Stimulated activated CD4-positive, alpha-beta T cell treated with anti-CD3 and anti-CD28 coated beads, Interleukin-1b, Interleukin-23, amount 100 ng/mL, for 4 hours (primary cell): ENCODE data around the gene MACROD2.
"Not testable (repeated sequence)": the region's sequence is repeated elsewhere in the genome, so short reads cannot be mapped to it uniquely, and the experiment has no call there.

Source experiments
- DNase-seq, 2 donors: peaks; one replicate each; pipeline ENCODE4 v3.0.0-alpha.2; 2020; ENCODE audit warnings: low read depth in 2 of 2

Gene MACROD2

DNA sequence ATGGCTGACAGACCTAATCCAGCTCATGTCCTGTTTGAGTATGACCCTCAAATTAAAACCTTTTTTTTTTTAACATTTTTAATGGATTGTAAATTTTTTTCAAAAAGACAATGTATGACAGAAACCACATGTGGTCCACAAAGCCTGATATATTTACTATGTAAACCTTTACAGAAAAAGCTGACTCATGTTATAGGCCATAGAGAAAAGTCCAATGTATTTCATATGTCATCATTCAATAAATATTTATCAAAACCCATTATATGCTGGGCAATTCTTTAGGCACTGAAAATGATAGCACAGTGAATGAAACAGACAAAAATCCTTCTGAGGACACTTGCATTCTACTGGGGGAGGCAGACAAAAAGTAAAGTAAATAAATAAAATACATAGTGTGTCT lies 1168.3 kb downstream of the MACROD2 start:
- DNase-seq = no peak

DNA sequence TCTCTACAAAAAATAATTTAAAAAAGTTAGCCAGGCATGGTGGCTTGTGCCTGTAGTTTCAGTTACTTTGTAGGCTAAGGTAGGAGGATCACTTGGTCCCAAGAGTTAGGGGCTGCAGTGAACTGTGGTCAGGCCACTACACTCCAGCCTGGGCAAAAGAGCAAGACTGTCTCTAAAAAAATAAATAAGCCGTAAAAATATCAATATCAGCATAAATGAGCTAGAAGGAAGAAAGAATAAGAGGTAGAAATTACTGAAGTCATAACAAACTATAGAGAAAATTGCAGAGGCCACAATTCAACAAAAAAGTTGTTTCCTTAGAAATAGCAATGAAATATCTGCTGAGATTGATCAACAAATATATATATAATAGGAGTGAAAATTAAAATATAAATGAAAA lies 1169.4 kb downstream of the MACROD2 start:
- DNase-seq = no peak

DNA sequence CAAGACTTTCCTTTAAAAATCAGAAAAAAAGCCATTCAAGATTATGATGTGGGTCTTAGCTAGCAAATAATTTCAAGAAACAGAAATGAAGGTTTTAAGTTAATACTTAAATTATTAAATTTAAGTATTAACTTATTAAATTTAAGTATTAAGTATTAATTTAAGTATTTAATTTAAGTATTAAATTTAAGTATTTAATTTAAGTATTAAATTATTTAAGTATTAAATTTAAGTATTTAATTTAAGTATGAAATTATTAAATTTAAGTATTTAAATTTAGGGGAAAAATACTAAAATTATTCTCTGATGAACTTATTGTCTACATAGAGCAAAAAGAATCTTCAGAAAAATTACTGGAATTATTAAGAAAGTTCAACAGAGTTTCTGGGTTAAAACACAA lies 1171.4 kb downstream of the MACROD2 start:
- DNase-seq = no peak

DNA sequence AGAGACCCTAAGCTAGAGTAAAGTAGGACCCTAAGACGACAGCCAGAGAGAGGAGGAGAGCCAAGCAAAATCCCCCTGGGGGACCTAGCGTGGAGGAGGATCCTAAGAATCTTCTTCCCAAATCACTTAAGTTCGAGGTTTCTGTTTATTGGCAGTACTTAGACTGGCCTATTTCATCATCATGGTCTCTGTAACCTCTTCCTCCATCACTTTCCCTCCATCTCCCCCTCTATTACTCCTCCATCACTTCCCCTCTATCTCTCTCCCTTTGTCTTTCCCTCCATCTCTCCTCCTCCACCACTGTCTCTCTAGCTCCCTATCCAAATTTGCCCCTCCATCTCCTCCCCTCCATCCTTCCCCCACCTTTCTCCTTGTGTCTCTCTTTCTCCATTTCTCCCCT lies 1175.7 kb downstream of the MACROD2 start:
- DNase-seq = no peak

DNA sequence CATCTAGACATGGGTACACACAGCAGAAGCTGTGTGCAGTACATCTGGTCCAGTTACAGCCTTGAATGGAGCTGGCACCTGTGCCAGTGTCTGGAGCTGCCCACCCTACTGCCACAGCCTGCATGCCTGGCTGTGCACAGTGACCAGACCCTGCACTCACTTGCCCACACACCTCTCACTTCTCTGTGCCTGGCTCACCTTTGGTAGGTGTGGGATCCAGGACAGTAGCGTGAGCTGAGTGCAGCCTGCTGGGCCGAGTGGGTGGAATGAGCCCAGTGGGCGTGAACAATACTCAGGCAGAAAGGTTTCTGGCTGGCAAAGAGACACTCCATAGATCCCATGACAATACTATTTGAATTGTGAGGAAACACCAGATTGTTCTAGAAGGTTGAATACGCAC lies 1181.6 kb downstream of the MACROD2 start:
- no peak for DNase-seq

DNA sequence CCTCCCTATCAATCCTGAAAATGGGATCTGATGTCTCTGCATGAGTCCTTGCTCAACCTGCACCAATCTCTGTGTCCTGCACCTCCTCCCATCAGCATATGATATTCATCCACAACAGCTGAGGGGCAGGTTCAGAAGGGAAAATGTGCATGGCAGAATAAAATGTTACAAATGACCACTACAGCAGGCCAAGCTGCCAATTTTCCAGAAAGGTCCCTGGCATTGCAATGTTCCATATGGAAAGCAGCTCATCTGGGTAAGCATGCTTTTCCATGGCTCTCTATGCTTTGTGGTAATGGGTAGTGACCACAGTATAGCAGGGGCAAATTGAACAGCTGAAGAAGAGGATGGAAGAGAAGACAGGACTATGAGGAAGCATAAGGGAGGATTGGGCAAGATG lies 1183.3 kb downstream of the MACROD2 start:
- no peak for DNase-seq

DNA sequence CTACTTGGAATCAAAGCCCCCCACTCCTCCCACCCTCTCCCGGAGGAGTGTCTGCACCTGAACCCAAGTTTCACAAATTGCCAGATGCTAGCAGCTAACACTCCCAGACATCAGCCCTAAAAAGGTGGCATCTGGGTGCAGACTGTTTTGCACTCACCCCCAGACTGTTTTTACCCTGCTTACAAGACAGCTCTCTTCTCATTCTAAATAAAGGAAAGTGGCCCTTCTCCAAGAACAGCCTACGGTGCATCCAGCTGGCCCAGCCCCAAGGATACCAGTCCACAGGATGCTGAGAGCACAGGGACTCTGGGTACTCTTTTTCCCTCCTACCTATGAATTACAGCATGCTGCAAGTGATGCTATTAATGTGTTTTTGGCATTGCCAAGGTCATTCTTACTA lies 1184.1 kb downstream of the MACROD2 start:
- DNase-seq = no peak

DNA sequence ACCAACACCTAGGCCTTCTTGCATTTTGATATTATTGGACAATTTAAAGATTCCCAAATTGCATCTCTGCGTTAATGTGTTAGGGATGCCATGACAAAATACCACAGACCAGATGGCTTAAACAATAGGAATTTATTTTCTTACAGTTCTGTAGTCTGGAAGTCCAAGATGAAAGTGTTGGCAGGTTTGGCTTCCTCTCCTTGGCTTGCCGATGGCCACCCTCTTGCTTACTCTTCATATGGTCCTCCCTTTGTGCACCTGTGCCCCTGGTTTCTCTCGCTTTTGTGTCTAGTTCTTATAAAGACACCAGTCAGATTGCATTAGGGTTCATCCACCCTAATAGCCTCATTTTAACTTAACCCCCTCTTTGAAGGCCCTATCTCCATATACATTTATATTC lies 1184.5 kb downstream of the MACROD2 start:
- no peak for DNase-seq

DNA sequence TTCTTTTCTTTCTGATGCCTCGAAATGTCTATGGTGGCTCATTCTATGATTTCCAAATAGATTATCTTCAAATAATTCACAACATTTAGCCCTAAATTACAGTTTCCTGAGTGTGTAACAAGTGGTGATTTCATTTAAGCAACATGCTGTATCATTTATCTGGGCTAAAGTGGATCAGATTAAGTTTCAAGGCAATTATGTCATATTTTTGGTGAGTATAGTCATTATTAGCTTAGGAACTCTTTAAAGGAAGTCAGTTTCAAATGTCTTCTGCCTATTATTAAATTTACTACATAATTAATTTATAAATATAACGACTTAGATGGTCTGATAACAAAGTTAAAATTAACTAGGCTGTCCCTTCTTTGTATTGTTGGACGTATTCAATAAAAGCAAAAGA lies 1190.0 kb downstream of the MACROD2 start:
- DNase-seq = no peak

DNA sequence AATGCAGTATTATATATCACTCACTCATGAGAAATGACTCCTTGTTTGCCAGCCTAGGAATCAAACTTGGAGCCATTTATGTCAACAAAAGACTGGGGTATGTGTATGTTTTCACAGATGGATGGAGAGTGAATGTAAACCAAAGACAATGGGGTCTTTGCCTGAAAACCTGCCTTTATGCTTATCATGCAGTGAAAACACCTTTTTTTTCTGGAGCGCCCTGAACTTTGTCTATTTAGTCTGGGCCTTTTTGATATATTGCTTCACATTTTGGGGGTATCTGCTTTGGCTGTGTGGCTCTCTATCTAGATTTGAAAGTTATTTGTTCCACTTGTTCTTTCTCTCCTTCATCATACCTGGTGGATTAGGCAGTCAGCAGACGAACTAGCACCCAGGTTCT lies 1190.6 kb downstream of the MACROD2 start:
- no peak for DNase-seq

DNA sequence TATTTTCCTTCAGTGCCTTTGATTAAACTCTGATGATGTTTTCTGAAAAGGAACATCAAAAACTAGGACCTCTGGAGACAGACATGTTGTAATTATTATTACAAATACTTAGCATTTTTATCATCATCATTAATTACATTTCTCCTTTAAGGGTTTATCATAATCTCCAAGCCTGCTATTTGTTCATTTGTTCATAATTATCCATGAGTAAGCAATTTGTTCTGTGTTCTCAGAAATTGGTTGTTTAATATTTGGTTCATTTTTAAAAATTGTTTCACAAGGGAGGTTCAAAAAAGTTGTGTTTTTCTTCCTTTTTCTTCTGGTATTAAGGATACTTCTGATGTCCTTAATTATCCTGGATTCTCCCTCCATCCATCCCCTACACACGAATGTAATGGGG lies 1192.3 kb downstream of the MACROD2 start:
- DNase-seq = no peak

DNA sequence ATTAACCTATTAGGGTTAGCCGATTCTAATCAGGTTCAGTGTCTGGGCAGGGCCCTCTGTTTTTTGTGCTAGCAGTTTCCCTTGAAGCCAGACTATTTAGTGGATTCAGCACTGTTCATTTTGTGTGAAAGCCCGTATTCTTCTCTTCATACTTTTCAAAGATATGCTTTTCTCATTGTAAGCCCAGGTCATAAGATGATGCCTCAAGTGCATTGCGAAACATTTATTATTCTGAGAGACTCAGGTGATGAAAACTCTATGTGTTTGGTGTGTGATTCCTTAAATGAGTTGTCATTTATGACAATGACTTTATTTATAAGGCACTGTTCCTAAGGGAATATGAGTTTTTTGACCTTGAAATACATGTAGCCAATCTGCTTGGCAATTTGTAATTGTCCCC lies 1193.1 kb downstream of the MACROD2 start:
- no peak for DNase-seq

DNA sequence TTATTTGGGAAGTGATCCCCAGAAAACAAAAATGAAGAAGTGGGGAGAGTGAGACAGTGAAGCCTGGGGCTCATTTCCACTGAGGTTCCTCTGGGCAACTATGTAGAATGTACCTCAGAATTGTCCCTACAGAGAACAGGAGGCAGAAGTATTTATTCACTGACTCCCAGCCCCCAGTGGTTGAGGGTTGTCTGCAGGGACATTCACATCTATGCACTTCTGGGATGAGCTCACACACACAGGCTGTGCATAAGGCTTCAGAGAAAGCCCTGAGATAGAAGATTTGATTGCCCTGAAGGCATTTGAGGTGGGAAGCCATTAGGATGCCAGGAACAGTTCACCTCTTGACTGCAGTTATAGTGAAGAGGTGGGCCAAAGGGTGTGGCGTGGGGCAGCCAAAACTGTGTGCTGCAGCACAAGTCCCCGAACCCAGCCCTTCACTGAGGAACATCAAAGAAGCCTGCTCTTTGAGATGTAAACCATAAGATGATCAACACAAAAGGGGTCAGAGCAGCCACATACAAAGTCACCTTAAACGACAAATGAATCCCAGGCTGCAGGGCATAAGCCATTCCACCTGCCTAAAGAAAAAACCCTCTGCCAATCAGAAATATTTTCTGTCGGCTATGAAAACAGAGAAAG lies 1195.9 kb downstream of the MACROD2 start:
- no peak for DNase-seq

DNA sequence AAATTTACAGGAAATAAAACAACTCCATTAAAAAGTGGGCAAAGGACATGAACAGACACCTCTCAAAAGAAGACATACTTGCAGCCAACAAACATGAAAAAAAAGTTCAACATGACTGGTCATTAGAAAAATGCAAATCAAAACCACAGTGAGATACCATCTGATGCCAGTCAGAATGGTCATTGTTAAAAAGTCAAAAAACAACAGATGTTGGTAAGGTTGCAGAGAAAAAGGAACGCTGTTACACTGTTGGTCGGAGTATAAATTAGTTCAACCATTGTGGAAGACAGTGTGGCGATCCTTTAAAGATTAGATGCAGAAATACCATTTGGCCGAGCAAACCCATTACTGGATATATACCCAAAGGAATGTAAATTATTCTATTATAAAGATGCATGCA lies 1200.1 kb downstream of the MACROD2 start:
- DNase-seq = no peak

DNA sequence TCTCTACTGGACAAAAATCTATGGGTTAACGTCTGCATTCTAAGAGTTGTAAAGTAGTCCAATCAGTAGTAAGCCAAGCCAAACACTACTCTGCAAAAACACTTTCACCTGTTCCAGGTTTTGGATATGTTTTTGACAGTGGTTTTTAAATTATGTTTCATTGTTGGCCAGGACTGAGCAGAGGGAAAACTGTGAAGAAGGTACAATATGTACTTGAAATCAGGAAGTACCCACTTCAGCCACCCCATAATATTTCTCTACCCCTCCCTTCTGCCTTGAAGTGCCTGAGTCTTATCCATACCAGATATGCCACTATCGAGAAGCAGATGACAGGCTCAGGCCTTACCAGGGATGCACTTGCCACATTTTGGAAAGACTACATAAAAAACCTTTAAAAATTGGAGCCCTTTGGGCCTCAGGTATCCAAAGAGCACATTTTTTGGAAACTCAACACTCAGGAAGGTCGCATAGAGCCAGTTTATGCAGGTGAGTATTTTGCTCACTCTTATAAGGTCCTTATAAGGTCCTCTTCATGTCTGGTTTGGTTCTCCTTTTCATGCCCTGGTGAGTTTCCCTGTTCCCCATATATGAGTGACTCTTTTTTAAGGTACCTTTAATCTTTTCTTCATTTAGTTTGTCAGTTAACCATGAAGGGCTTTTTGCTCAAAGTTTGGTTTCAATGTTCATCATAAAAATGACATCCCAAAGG lies 1201.4 kb downstream of the MACROD2 start:
- DNase-seq = no peak

DNA sequence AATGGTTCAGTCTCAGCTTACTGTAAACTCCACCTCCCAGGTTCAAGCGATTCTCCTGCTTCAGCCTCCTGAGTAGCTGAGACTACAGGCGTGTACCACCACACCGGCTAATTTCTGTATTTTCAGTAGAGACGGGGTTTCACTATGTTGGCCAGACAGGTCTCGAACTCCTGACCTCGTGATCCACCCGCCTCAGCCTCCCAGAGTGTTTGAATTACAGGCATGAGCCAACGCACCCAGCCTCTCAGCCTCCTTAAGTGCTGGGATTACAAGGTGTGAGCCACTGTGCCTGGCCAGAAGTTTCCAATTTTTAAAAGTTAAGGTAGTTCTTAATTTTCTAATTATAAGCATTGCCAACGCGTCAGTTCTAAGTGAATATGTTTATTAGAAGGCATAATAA lies 1202.7 kb downstream of the MACROD2 start:
- not testable (repeated sequence) for DNase-seq

DNA sequence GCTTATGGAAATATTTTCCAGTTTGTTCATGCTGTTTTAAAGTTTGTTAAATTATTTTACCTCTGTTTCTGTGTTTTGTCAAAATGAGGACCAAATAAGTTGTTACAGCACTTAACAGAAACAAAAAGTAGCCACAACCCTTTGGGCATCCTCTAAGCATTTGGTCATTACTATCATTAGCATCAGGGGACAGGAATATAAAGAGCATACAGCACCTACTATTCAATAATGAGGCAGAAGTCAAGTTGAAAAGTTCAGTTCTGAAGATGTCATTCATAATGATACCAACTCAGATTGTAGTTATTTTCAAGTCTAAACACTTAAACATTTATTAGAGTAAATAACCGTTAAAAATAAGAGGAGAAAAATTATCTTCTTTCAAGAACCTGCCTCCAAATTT lies 1204.4 kb downstream of the MACROD2 start:
- no peak for DNase-seq

DNA sequence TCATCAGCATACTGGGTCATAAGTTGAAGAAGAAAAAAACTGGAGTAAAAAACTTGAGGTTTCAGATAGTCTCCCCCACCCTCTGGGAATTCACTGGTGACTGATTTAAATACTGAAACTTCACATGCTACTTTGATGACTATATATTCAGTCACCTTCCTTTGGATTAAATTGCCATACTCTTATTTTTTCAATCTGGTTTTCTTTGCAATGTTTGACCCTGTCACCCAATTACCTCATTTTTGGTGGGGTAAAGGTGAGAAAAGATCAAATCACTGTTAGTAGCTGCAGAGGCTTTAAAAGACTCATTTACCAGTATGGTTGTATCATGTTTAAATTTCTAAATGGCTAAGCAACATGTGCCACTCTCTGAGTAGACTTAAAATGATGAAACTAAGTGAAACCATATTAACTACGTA lies 1204.8 kb downstream of the MACROD2 start:
- no peak for DNase-seq

DNA sequence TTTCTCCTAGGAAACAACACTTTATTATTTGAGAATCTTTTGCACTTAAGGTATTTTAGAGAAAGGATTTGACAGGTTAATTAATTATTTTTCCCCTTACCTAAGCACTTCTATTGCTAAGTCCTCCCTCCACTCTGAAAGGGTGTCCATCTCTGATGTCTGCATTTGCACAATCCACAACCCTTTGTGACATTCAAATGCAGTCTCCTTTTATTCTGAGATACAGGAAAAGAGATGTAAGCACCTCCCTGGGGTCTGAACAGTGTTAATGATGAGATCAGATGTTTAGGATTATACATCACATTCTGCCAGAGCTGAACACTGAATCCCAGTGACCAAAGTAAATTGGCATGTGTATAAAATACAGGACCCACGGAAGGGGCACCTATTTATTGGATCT lies 1206.3 kb downstream of the MACROD2 start:
- no peak for DNase-seq

DNA sequence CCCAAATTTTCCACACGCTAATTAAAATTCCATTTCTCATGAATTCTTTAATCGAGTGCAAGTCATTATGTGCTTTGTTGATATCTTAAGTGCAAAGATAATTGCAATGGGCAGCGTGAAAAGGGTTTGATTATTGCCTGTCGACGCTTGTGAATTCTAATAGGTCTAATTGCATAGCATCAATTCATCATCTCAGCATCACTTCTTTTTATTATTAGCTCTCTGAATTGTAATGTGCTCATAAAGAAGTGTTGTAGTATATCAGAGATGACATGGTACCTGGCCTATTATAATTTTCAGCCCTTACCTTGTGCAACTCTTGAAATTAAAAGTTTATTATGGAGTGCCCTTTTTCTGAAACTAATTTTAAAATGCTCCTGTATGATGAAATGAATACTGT lies 1208.9 kb downstream of the MACROD2 start:
- no peak for DNase-seq

DNA sequence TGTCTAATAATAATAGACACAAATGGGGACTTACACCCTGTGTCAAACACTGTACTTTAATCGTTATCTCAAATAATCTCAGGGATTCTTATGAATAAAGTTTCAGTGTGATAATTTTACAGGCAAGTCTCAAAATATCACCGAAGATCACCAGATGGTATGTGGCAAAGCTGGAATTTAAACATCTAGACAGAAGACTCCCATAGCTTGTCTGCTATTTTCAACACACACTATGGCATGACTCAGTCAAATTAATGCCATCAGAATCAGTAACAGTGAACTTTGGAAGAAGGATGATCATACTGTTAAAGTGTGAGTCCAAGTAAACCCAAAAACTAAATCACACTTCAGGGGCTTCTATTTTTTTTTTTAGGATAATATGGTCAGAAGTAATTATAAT lies 1209.7 kb downstream of the MACROD2 start:
- no peak for DNase-seq

DNA sequence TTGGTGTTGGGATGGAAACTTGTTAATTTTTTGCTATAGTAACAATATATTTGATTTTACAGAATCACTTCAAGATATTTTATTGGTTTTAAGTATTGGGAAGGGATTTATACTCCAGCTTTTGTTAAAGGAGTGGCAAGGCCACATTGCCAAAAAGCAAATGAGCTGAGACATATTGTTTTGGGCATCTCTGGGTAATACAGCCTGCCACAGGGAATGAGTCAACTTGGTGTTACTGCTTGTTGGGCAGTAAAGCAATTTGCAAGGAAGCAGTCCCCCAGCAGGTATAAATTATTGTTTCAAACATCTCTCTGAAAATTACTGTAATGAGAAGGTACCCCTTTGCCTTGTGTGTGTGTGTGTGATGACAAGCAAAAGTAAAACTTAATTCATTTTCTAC lies 1210.4 kb downstream of the MACROD2 start:
- DNase-seq = no peak

DNA sequence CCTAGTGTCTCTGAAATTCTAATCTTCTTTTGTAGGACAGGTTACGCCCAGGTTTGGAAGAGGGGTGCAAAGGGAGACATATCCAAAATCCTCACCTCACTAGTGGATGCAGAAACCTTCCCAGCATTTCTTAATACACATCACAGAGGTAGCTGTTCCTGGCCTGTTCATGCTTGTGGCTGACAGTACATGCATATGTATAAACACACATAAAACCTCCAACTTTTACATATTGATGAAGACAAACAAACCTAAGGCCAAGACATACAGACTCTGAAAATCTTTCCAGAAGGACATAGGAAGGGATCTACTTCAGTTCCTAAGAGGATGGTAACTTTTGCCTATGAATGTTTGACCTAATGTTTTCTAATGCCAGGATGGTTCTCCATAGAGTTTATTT lies 1214.2 kb downstream of the MACROD2 start:
- no peak for DNase-seq

DNA sequence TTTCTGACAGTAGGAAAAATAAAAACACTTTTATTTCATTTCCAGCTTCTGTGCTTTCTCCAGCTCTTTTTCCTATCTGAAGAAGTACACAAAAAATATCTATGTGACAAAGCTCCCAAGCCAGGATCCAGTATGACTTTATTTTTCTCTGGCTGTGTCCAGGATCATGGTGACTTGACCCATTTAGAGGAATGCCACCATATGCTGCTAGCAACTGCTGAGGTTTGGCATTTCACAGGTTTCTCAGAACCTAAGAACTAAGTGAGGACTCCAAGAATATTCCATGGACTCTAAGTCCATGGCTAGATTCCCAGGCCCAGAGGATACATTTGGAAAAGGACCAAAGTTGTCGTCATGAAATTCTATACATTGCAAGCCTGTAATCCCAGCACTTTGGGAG lies 1218.7 kb downstream of the MACROD2 start:
- DNase-seq = no peak
